K562 (cell line): ENCODE measurements around the gene SUPT5H. TPM values are rescaled to one million over a fixed set of nuclear protein-coding genes. Genes with fewer than 3 reads are reported as not detected.

Experiments
- CCNT2 ChIP-seq: IDR thresholded peaks from 2 replicates; pipeline ENCODE4 v1.6.1; 2011; ENCODE audit warnings: borderline replicate concordance, low read depth, mild to moderate bottlenecking, moderate library complexity, mixed read lengths, low read length; ENCODE audit not compliant: insufficient read length; ENCODE audit errors: extremely low read depth
- E2F1 ChIP-seq: sonication (generic); formaldehyde crosslinking; IDR thresholded peaks from 2 replicates; pipeline ENCODE4 v1.8.1; 2023; ENCODE audit warnings: mild to moderate bottlenecking, missing genetic modification reagents, moderate library complexity
- ELK1 ChIP-seq: sonication (generic); formaldehyde crosslinking; IDR thresholded peaks from 2 replicates; pipeline ENCODE4 v1.8.1; 2022; ENCODE audit warnings: missing genetic modification reagents
- HMBOX1 ChIP-seq: sonication (generic); IDR thresholded peaks from 2 replicates; pipeline ENCODE4 v1.6.1; 2016
- HNRNPK ChIP-seq: fragments of 200-400 bp; formaldehyde crosslinking; IDR thresholded peaks from one replicate; pipeline ENCODE4 v1.6.1; 2018; ENCODE audit warnings: mild to moderate bottlenecking, low read depth, low read length; ENCODE audit not compliant: poor library complexity, severe bottlenecking
- NR2C2 ChIP-seq, 2 experiments: fragments of 200-800 bp in 1 of 2; sonication (Bioruptor generic) in 1 of 2; sonication (generic) in 1 of 2; formaldehyde crosslinking in 1 of 2; IDR thresholded peaks; 2 replicates each; pipeline versions ENCODE4 v1.6.1 to v1.8.0; 2016 to 2022; ENCODE audit warnings: mild to moderate bottlenecking in 1 of 2, missing compliant biosample characterization in 1 of 2, missing genetic modification characterization in 1 of 2, missing genetic modification reagents in 1 of 2
- POLR2AphosphoS5 ChIP-seq: IDR thresholded peaks from 2 replicates; pipeline ENCODE4 v1.6.1; 2011; ENCODE audit warnings: mild to moderate bottlenecking, low read depth, low read length, moderate library complexity; ENCODE audit not compliant: control insufficient read depth, insufficient read depth
- POLR2H ChIP-seq: IDR thresholded peaks from 2 replicates; pipeline ENCODE4 v1.6.1; 2016; ENCODE audit warnings: missing genetic modification characterization, low read depth, mild to moderate bottlenecking, control low read depth, missing compliant biosample characterization, moderate library complexity
- THRA ChIP-seq: fragments of 450-650 bp; IDR thresholded peaks from 2 replicates; pipeline ENCODE4 v1.6.1; 2017; ENCODE audit warnings: mild to moderate bottlenecking, moderate library complexity
- THRB ChIP-seq: fragments of 450-650 bp; formaldehyde crosslinking; conservative IDR thresholded peaks from 2 replicates; pipeline ENCODE4 v1.4.0; 2022; ENCODE audit warnings: mild to moderate bottlenecking, missing genetic modification characterization
- UBTF ChIP-seq, 2 experiments: IDR thresholded peaks; 2 replicates each; pipeline ENCODE4 v1.6.1; 2012; ENCODE audit warnings: improper control_type of control experiment in 2 of 2, low read depth in 2 of 2, low read length in 2 of 2, borderline replicate concordance in 1 of 2
- ZBED1 ChIP-seq: IDR thresholded peaks from 2 replicates; pipeline ENCODE4 v1.6.1; 2014
- ZBTB26 ChIP-seq: fragments of 450-650 bp; formaldehyde crosslinking; IDR thresholded peaks from 2 replicates; pipeline ENCODE4 v1.4.0; 2022; ENCODE audit warnings: missing genetic modification characterization
- ZSCAN29 ChIP-seq: fragments of 450-650 bp; IDR thresholded peaks from 2 replicates; pipeline ENCODE4 v1.6.1; 2017
- polyA plus RNA-seq, 8 experiments: library from polyadenylated mRNA; depleted of rRNA in 4 of 8; stranded (reverse) in 5 of 8; unstranded in 3 of 8; fragments of >200 nt; fragmentation: Nextera tagmentation in 2 of 8; fragmentation: Illumina TruSeq in 1 of 8; extraction: Ambion mirVana in 2 of 8; extraction: Trizol in 1 of 8; gene quantifications; 2 replicates each; pipeline versions ENCODE4 v1.2.1 to v1.2.3, GENCODE V29; 2011 to 2014; ENCODE audit warnings: inconsistent platforms in 1 of 8, missing spikeins in 1 of 8
- total RNA-seq, 7 experiments: library from RNA; depleted of rRNA in 6 of 7; stranded (reverse); fragments of >200 nt in 6 of 7; fragmentation: Illumina TruSeq in 2 of 7; extraction: Trizol in 2 of 7; gene quantifications; 2 replicates each; pipeline versions ENCODE4 v1.2.1 to v1.2.3, GENCODE V29; 2011 to 2021; ENCODE audit warnings: low replicate concordance in 1 of 7

Gene SUPT5H
- total and polyA plus RNA-seq, 9 of the 15 experiments (the other 6 are each of a cell fraction or from before 2014, with no cell fraction given), result 13.3 to 85.9 (median 35.9) TPM

GRCh38 chr19:39406656-39407409 is 38.5 kb upstream of the SUPT5H start, which contains the start of gene ZFP36 (continued):
- peak in 1 of 2 experiments; percentile 74; a peak in 1 of 4 replicates for TF ChIP-seq UBTF (IDR thresholded peaks at IDR 0.05; ENCODE audit: borderline replicate concordance in 1 of 2, low read depth in 2 of 2, low read length in 2 of 2)
- peak; percentile 73; the same call in 1 of the 2 replicates for TF ChIP-seq E2F1 (CRISPR knock-in tag)
- TF ChIP-seq ZSCAN29, result peak; percentile 96
- 0 out of 2 replicates have a peak, but pooled peaks have one; percentile 52 for TF ChIP-seq NR2C2 (CRISPR knock-in tag; IDR thresholded peaks at IDR 0.05)
- peak; percentile 53; the same call in 1 of the 2 replicates for TF ChIP-seq NR2C2 (tag; IDR thresholded peaks at IDR 0.05)
- 0 out of 2 replicates have a peak, but pooled peaks have one; percentile 39 for TF ChIP-seq HMBOX1
- TF ChIP-seq POLR2H (tag), result peak; percentile 96
- peak; percentile 98 for TF ChIP-seq POLR2AphosphoS5
- no peak for TF ChIP-seq THRA
- TF ChIP-seq ZBTB26 (CRISPR knock-in tag), result no peak
- TF ChIP-seq HNRNPK, result no peak
- TF ChIP-seq ELK1 (CRISPR knock-in tag), result no peak
- TF ChIP-seq ZBED1, result peak; percentile 45; the same call in 1 of the 2 replicates
- peak; percentile 66 for TF ChIP-seq CCNT2
- TF ChIP-seq THRB (CRISPR knock-in tag), result peak; percentile 21; the same call in 1 of the 2 replicates
